Mucosa of stomach (tissue), 1 donor: ENCODE measurements around the gene IGFBP5.

Experiments
- H3K27me3 ChIP-seq: one replicate; pipeline ENCODE4 v1.7.0; 2013; ENCODE audit warnings: mild to moderate bottlenecking, low read length; ENCODE audit not compliant: control insufficient read depth, insufficient read depth
- H3K36me3 ChIP-seq: one replicate; pipeline ENCODE4 v1.7.0; 2013; ENCODE audit warnings: low read length; ENCODE audit not compliant: control insufficient read depth, insufficient read depth
- H3K4me1 ChIP-seq: one replicate; pipeline ENCODE4 v1.7.0; 2013; ENCODE audit warnings: mild to moderate bottlenecking, low read length; ENCODE audit not compliant: control insufficient read depth, insufficient read depth
- H3K4me3 ChIP-seq: one replicate; pipeline ENCODE4 v1.7.0; 2013; ENCODE audit warnings: low read length
- H3K9ac ChIP-seq: one replicate; pipeline ENCODE4 v1.7.0; 2013; ENCODE audit warnings: mild to moderate bottlenecking, low read length, moderate library complexity
- H3K9me3 ChIP-seq: one replicate; pipeline ENCODE4 v1.7.0; 2013; ENCODE audit warnings: mild to moderate bottlenecking, low read length, moderate library complexity; ENCODE audit not compliant: control insufficient read depth
- donor health status: Pancreatic carcinoma.

IGFBP5 gene

GRCh38 chr2:216681683-216682082 is 13.7 kb downstream of the IGFBP5 start:
- no peak overlapping the region for H3K9ac ChIP-seq
- H3K4me3 ChIP-seq = no peak overlapping the region
- no peaks in the 10 kb centered on the region for H3K27me3 ChIP-seq
- no peaks in the 10 kb centered on the region for H3K9me3 ChIP-seq
- no peaks in the 10 kb centered on the region for H3K36me3 ChIP-seq
- H3K4me1 ChIP-seq = peaks cover 26% of the 10 kb centered on the region

DNA sequence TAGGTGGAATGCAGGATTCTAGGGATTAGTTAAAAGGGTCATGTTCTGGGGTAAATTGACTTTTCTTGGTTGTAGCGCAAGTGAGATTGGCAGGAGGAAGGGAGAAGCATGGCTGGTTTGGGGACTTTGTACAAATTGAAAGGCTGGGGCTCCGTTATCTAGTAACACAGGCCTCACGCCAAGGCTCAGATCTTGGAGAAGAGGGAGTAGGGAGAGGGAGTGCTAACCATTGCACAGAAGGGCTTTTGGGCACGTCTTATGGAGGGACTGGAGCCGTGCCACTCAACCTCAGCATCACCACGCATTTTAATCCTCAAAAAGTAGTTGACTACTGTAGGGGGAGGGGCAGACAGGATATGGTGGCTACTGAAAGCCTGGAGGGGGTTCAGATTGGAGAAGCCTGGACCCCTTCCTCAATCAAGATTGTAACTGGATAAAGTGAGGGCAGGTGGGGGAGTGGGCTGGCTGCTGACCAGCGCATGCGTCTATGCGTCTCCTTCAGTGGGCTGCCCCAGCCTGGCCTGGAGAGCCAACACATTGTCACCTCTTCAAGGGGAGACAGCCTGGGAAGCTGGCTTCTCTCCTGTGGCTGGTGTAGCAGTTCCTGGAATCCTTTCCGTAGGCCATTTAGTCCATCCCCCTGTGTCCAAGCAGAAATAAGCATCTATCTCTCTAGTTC is 14.3 kb downstream of the IGFBP5 start:
- Histone ChIP-seq H3K9me3 (no peaks in the 10 kb centered on the region), H3K36me3 (no peaks in the 10 kb centered on the region), H3K27me3 (no peaks in the 10 kb centered on the region), H3K9ac (no peak overlapping the region), H3K4me1 (peaks cover 26% of the 10 kb centered on the region), H3K4me3 (no peak overlapping the region)

DNA sequence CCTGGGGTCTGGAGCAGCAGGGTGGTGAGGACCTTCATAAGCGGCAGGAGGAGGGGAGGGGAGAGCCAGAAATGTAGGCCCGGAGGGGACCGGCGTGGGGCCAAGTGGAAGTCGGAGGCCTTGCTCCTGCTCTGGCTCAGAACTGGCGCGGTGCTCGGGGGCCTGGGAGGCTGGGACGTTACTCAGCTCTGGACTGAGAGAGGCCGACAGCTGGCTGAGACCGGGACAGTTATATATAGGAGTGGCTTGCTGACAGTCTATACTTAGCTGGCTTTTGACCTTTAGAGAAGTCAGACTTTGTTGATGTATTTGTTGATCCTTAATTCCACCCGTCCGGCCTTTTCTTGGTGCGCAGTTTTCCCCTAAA is 15.7 kb downstream of the IGFBP5 start:
- no peaks in the 10 kb centered on the region for H3K27me3 ChIP-seq
- H3K36me3 ChIP-seq = no peaks in the 10 kb centered on the region
- H3K9me3 ChIP-seq = no peaks in the 10 kb centered on the region
- no peak overlapping the region for H3K4me3 ChIP-seq
- H3K9ac ChIP-seq = no peak overlapping the region
- H3K4me1 ChIP-seq = peaks cover 25% of the 10 kb centered on the region

- Histone ChIP-seq H3K4me1 (peaks cover 19% of the 10 kb centered on the region), H3K36me3 (no peaks in the 10 kb centered on the region), H3K4me3 (no peak overlapping the region), H3K9ac (no peak overlapping the region), H3K9me3 (no peaks in the 10 kb centered on the region), H3K27me3 (no peaks in the 10 kb centered on the region)
Observed at GRCh38 chr2:216678813-216679657, 16.3 kb downstream of the IGFBP5 start.

DNA sequence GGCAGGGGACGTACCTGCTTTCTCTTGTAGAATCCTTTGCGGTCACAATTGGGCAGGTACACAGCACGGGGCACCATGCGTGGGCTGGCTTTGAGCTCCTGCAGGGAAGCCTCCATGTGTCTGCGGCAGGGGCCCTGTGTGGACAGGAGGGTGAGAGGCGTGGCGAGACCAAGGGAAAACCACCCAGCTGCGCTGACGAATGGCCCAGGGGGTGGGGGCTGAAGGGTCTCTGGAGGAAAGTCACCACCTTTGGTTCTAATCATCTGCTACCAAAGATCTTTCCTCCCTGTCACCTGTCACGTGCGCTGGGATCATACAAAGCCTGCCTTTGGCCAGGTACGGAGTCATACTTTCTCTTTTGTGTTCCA is 17.3 kb downstream of the IGFBP5 start:
- no peak overlapping the region for H3K4me3 ChIP-seq
- H3K9me3 ChIP-seq = no peaks in the 10 kb centered on the region
- no peak overlapping the region for H3K9ac ChIP-seq
- no peaks in the 10 kb centered on the region for H3K27me3 ChIP-seq
- H3K36me3 ChIP-seq = no peaks in the 10 kb centered on the region
- peaks cover 9% of the 10 kb centered on the region for H3K4me1 ChIP-seq

GRCh38 chr2:216677439-216678097 is 17.8 kb downstream of the IGFBP5 start:
- Histone ChIP-seq H3K9me3 (no peaks in the 10 kb centered on the region), H3K36me3 (no peaks in the 10 kb centered on the region), H3K4me3 (no peak overlapping the region), H3K9ac (no peak overlapping the region), H3K27me3 (no peaks in the 10 kb centered on the region), H3K4me1 (peaks cover 6% of the 10 kb centered on the region)

DNA sequence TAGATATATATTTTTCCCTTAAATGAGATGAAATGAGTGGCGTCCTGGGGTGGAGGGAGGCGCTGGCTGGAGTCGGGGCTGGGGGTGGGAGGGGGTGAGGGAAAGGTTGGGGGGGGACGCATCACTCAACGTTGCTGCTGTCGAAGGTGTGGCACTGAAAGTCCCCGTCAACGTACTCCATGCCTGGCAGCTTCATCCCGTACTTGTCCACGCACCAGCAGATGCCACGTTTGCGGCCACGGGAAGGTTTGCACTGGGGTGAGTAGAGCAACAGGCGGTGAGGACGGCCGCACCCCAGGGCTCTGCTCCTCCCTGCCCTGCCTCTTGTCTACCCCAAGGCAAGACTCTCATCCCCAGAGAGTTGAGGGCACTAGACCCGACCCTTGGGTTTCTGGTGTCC is 18.7 kb downstream of the IGFBP5 start:
- Histone ChIP-seq H3K4me3 (no peak overlapping the region), H3K9me3 (no peaks in the 10 kb centered on the region), H3K9ac (no peak overlapping the region), H3K36me3 (no peaks in the 10 kb centered on the region), H3K4me1 (no peaks in the 10 kb centered on the region), H3K27me3 (no peaks in the 10 kb centered on the region)

- no peaks in the 10 kb centered on the region for H3K9me3 ChIP-seq
- no peaks in the 10 kb centered on the region for H3K4me1 ChIP-seq
- no peaks in the 10 kb centered on the region for H3K36me3 ChIP-seq
- H3K9ac ChIP-seq = no peak overlapping the region
- H3K4me3 ChIP-seq = no peak overlapping the region
- H3K27me3 ChIP-seq = no peaks in the 10 kb centered on the region
Observed at GRCh38 chr2:216674376-216674775, 21.0 kb downstream of the IGFBP5 start.

DNA sequence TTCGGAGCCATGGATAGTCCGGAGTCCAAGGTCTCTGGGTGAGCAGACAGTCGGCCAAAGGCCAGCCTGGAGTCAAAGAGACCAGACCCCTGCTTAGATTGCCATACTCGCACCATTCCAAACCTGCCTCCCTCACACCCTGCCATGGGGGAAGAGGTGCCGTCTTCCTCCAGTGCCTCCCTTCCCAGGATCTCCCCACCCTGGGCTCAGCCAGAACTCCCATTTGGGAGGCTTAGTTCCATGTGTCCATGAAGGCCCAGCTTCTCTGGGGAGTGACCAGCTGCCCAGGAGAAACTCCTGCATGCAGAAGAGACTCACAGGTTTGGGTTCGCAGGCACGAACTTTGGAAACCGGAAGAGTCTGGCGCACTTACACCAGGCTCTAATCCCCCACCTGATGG is 21.7 kb downstream of the IGFBP5 start:
- no peaks in the 10 kb centered on the region for H3K4me1 ChIP-seq
- no peaks in the 10 kb centered on the region for H3K27me3 ChIP-seq
- no peaks in the 10 kb centered on the region for H3K36me3 ChIP-seq
- H3K9ac ChIP-seq = no peak overlapping the region
- no peaks in the 10 kb centered on the region for H3K9me3 ChIP-seq
- no peak overlapping the region for H3K4me3 ChIP-seq

DNA sequence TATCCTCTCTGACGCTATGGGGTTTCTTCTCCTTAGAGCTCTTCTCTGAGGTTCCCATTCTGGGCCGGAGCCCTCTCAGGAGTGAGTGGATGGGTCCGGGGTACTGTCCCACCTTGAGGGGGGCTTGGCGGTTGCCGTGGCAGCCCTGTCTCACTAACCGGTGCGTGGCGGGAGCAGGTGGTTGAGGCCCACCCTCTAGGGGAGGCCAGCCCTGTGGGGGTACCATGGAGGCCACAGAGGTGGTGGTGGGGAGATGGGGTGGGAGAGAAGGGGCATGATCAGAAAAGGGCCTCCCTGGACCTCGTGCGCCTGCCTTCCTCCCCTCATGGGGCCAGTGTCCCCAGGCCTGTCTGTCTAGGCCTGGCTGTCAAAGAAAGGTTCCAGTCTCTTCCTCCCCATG is 22.3 kb downstream of the IGFBP5 start:
- no peak overlapping the region for H3K4me3 ChIP-seq
- H3K27me3 ChIP-seq = no peaks in the 10 kb centered on the region
- H3K4me1 ChIP-seq = no peaks in the 10 kb centered on the region
- H3K36me3 ChIP-seq = no peaks in the 10 kb centered on the region
- no peak overlapping the region for H3K9ac ChIP-seq
- no peaks in the 10 kb centered on the region for H3K9me3 ChIP-seq

- Histone ChIP-seq H3K27me3 (no peaks in the 10 kb centered on the region), H3K9me3 (no peaks in the 10 kb centered on the region), H3K4me1 (no peaks in the 10 kb centered on the region), H3K4me3 (no peak overlapping the region), H3K36me3 (no peaks in the 10 kb centered on the region), H3K9ac (no peak overlapping the region)
Observed at GRCh38 chr2:216672466-216672865, 22.9 kb downstream of the IGFBP5 start.

DNA sequence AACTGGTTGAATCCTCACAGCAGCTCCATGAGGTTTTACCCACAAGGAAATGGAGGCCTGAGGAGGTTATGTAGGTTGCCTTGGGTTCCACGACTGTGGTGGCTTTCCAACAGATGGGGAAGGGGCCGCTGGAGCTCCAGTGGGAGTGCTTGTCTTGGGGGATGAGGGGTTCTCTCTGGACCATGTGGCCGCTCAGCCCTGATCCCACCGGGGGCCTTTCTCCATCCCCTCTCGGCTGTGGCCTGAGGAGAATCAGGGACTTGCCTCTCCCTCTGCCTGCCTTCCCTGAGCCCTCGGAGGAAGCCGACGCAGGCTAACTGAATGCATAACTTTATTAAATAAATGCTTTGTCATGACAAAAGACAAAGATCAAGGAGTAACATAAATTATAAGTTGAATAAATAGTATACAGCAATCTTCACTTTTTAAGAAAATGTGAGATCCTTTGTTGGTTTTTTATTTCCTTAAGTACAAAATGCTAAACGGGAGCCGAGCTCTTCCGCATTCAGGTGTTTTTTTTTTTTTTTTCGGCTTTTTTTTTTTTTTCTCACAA is 23.5 kb downstream of the IGFBP5 start:
- no peak overlapping the region for H3K4me3 ChIP-seq
- H3K36me3 ChIP-seq = no peaks in the 10 kb centered on the region
- H3K4me1 ChIP-seq = no peaks in the 10 kb centered on the region
- H3K9me3 ChIP-seq = no peaks in the 10 kb centered on the region
- no peaks in the 10 kb centered on the region for H3K27me3 ChIP-seq
- no peak overlapping the region for H3K9ac ChIP-seq
